GM21526 (cell line): ENCODE results near the gene MYO5B.

ENCODE experiments used
- ATAC-seq: cut with Tn5 transposase; IDR thresholded peaks from one replicate; pipeline ENCODE4 v1.9.1; 2021; ENCODE audit warnings: moderate library complexity; ENCODE audit not compliant: unreplicated experiment, low FRiP score

MYO5B gene

GRCh38 chr18:50155406-50155805 lies 39.5 kb downstream of the MYO5B start:
- no peak for ATAC-seq

GRCh38 chr18:50154420-50154819 lies 40.5 kb downstream of the MYO5B start:
- no peak for ATAC-seq

DNA sequence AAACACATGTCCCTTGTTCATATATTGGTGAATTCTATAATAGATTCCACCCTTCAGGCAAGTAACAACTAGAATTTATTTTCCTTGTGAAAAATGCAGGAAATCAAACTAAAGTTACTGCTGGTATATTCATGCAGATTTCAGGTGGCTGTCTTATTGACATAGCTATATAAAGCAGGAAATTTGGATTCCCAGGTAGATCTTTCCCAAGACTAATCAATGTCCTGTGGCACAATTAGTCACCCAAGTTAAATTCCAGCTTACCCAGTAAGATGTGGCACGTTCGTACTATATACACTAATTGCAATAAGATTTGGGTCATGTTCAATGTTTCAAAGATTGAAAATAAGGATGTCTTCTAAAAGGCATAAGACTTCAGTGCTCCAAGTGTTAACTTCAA lies 42.0 kb downstream of the MYO5B start:
- ATAC-seq, result no peak

DNA sequence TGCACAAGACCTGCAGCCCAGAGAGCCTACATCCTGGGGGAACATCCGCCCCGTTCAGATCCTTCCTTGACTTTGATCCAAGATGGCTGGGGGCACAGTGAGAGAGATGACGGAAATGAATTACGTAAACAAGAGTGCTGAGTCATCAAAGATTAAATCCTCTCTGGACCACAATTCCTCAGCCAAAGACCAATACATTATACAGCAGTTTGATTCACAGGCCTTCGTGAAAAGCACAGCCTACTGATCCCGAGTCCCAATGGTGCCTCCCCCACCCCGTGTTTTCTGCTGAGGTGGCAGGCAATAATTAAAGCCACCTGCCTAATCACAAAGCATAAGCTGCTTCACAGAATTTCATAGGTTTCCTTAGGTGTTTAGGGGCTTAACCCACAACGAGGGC lies 43.0 kb downstream of the MYO5B start:
- no peak for ATAC-seq

GRCh38 chr18:50144540-50144939 lies 50.4 kb downstream of the MYO5B start:
- no peak for ATAC-seq

- no peak for ATAC-seq
Observed at GRCh38 chr18:50143886-50144285, 51.1 kb downstream of the MYO5B start.

- ATAC-seq, result no peak
Observed at GRCh38 chr18:50143294-50143693, 51.7 kb downstream of the MYO5B start.

DNA sequence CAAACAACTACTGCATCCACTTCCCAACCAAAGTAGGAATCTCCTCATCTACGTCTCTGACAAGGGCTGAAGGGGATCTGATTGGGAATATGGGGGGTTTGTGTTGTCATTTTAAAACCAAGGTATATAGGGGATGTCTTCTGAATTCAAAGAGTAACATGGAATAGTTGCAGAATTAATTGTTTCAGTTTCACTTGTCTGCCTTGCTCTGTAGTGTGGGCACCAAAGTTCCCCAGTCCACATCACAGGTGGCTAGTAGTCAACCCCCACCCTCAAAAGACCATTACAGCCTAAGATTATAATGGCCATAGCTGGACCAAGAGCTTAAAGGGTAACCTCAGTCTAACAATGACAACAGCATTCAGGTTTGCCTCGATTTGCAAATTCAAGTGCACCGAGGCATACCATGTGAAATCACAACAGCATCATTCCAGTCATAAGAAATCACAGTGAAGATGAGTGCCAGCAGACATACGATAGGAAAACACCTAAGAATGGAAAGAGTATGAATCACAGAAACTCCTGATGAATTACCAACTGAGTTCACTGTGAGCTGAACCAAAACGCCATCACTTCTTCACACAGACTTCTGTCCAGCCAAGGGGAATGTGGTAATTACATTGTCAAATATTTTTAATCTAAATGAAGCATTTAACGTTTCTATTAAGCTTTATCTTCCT lies 52.4 kb downstream of the MYO5B start:
- ATAC-seq, result no peak

- ATAC-seq, result no peak
Observed at GRCh38 chr18:50138181-50139064, 56.5 kb downstream of the MYO5B start.

GRCh38 chr18:50135903-50136302 lies 59.0 kb downstream of the MYO5B start:
- ATAC-seq, result no peak

DNA sequence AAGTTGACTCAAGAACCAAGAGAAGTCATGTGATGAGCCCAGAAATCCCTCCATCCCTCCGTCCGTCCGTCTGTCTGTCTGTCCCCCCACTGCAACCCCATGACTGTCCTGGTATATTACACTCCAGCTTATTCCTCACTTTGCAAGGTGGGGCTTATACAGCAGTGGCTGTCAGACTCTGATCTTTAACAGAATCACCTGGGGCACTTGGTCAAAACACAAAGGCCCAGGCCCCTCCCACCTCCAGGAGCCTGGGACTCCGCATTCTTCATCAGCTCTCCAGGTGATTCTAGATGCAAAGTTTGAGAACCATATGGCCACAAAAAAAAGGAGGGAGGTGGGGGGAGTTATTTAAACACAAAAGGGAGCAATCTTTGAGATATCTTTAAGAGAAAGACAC lies 61.4 kb downstream of the MYO5B start:
- ATAC-seq, result no peak

- ATAC-seq, result no peak
Observed at GRCh38 chr18:50131591-50131990, 63.4 kb downstream of the MYO5B start.

- no peak for ATAC-seq
Observed at GRCh38 chr18:50128506-50129271, 66.3 kb downstream of the MYO5B start.

GRCh38 chr18:50127516-50128210 lies 67.3 kb downstream of the MYO5B start:
- no peak for ATAC-seq

DNA sequence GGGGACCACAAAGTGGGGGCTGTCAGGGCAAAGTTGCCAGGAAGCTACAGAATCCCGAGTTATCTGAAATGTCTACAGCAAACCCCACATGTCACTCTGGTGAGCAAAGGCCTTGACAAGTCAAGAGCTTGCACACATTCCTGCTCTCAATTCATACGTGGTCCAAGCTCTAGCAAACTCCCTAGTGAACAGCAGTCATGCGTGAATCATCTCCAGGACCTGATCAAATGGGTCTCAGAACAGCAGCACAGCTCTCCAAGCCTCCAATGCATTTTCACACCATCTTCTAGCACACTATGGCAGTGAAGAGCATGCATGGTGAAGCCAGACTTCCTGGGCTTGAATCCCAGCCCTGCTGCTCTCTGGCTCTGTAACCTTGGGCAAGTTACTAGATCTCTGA lies 68.5 kb downstream of the MYO5B start:
- no peak for ATAC-seq

DNA sequence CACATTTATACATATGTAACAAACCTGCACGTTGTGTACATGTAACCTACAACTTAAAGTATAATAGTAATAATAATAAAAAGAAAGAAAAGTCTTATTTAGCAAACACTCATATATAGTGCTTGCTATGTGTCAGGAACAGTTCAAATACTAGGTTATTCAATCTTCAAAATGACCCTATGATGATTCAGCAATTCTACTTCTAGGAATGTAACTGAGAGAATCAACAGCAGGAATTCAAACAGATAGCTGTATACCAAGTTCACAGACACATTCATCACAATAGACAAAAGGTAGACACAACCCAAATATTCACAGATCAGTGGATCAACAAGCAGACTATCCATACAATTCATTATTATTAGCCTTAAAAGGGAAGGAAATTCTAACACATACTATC lies 69.5 kb downstream of the MYO5B start:
- ATAC-seq, result no peak

DNA sequence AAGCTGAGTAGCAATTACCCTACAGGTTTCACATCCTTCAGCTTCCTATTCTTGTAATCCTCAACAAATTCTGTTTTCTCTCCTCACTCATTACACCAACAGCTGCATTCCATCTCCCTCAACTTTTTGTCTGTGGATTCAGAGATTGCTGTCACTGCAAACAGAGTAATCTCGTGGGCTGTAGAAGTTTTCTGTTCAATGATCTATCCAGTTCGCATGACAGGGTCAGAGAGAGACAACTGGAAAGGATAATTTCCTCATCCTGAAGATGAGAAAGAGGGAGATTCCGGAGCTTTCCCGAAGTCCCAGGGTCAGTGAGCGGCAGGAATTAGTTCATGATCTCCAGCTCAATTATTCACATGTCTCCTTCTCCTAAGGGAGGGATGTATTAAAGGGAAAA lies 75.7 kb downstream of the MYO5B start:
- no peak for ATAC-seq

GRCh38 chr18:50117863-50118262 lies 77.1 kb downstream of the MYO5B start:
- no peak for ATAC-seq

DNA sequence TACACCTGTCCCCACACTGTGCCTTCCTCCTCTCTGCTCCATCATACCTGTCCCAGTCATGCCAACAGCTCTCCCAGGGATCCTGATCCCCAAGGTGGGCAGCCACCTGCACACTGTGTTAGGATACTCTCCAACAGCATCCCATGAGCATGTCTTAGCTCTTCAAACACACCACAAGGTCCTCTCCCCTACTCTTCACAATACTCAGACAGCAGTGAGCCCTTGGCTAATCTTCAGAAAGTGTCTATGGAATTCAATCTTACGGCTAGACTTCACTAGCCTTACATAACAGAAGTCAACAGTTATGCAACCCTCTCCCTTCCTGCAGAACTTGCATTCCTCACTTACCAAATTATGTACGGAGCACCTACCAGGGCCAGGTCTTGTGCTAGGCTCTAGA lies 79.9 kb downstream of the MYO5B start:
- ATAC-seq, result no peak

DNA sequence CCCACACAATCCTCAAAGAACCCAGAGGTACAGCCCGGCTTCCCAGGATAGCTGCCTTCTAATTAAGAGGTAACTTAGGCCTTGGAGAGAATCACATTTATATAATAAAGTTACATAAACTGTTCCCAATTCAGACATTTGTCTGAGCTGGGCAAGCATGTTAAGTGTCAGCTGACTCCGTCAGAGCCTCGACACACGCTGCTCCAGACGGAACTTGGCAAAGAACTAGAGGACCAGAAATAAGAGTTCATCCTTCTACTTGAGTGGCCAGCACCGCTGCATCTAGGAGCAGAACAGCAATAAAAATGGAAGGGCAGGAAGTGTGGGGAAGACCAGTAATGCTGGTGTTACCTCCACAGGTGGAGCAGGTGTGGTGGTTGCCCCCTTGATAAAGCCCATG lies 80.5 kb downstream of the MYO5B start:
- ATAC-seq, result no peak

DNA sequence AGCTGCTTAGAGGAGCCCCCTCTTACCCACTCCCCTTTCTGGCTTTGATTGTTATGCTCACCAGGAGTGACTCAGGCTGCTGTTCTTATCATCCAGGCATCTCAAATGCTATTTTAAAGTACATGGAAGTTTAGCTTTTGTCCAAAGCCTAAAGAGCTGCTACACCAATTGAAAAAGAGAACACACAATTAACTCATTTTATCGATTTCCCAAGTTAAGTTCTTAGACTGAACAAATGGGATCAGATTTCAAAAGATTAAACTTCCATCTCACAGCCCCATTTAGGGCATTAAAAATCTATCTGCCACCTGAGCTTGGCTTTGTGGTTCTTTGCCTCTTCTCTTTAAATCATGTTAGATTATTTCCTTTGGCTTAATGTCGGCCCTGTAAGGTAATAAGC lies 81.2 kb downstream of the MYO5B start:
- no peak for ATAC-seq
